Breast epithelium (tissue), 3 donors: ENCODE data around the gene YDJC.

ENCODE experiments used
- POLR2A ChIP-seq: fragments of 450-650 bp; IDR thresholded peaks from one replicate; pipeline ENCODE4 v1.6.1; 2016; ENCODE audit warnings: antibody characterized with exemption, mild to moderate bottlenecking, moderate library complexity
- POLR2AphosphoS5 ChIP-seq, 3 donors: sonication (generic); formaldehyde crosslinking; IDR thresholded peaks; one replicate each; pipeline ENCODE4 v1.6.1; 2017; ENCODE audit warnings: antibody characterized with exemption in 3 of 3
- TF ChIP-seq, protein P1 (sequence below), 3 donors: fragments of 450-650 bp; IDR thresholded peaks; one replicate each; pipeline ENCODE4 v1.5.1; 2016 to 2017; ENCODE audit warnings: antibody characterized with exemption in 3 of 3, mild to moderate bottlenecking in 3 of 3, moderate library complexity in 3 of 3

DNA sequence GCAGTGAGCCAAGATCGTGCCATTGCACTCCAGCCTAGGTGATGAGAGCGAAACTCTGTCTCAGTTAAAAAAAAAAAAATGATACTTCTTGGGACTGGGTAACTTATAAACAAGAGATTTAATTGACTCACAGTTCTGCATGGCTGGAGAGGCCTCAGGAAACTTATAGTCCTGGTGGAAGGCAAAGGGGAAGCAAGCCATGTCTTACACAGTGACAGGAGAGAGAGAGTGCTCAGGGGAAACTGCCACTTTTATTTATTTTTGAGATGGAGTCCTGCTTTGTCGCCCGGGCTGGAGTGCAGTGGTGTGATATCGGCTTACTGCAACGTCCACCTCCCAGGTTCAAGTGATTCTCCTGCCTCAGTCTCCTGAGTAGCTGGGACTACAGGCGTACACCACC, 20.5 kb upstream of the YDJC start:
- TF ChIP-seq, protein P1, sequence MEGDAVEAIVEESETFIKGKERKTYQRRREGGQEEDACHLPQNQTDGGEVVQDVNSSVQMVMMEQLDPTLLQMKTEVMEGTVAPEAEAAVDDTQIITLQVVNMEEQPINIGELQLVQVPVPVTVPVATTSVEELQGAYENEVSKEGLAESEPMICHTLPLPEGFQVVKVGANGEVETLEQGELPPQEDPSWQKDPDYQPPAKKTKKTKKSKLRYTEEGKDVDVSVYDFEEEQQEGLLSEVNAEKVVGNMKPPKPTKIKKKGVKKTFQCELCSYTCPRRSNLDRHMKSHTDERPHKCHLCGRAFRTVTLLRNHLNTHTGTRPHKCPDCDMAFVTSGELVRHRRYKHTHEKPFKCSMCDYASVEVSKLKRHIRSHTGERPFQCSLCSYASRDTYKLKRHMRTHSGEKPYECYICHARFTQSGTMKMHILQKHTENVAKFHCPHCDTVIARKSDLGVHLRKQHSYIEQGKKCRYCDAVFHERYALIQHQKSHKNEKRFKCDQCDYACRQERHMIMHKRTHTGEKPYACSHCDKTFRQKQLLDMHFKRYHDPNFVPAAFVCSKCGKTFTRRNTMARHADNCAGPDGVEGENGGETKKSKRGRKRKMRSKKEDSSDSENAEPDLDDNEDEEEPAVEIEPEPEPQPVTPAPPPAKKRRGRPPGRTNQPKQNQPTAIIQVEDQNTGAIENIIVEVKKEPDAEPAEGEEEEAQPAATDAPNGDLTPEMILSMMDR (IDR thresholded peaks at IDR 0.05): no peak
- TF ChIP-seq POLR2A (no peak), POLR2AphosphoS5 (IDR thresholded peaks at IDR 0.05) (no peak)
